GM19397 (cell line): ENCODE measurements around the gene SLC45A3.
"Not testable (repeated sequence)": the region's sequence is repeated elsewhere in the genome, so short reads cannot be mapped to it uniquely, and the experiment has no call there.

Experiments used
- ATAC-seq: cut with Tn5 transposase; IDR thresholded peaks from one replicate; pipeline ENCODE4 v1.9.1; 2021; ENCODE audit warnings: mild to moderate bottlenecking, moderate library complexity; ENCODE audit not compliant: unreplicated experiment

The SLC45A3 gene

DNA sequence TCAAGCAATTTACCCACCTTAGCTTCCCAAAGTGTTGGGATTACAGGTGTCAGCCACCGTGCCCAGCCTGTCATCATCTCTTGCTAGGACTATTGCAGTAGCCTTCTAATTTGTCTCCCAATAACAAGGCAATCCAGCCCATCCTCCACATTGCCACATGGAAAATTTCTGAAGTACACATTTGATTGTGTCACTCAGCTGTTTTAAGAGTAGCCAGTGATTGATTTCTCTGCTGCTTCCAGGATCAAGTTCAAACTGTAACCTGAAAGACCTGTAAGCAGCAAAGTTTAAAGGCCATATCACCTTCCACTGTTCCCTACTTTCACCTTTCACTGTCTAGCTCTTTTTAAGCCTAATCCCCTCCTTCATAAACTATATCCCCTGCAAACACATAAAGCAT, 40.7 kb downstream of the SLC45A3 start:
- no peak for ATAC-seq

DNA sequence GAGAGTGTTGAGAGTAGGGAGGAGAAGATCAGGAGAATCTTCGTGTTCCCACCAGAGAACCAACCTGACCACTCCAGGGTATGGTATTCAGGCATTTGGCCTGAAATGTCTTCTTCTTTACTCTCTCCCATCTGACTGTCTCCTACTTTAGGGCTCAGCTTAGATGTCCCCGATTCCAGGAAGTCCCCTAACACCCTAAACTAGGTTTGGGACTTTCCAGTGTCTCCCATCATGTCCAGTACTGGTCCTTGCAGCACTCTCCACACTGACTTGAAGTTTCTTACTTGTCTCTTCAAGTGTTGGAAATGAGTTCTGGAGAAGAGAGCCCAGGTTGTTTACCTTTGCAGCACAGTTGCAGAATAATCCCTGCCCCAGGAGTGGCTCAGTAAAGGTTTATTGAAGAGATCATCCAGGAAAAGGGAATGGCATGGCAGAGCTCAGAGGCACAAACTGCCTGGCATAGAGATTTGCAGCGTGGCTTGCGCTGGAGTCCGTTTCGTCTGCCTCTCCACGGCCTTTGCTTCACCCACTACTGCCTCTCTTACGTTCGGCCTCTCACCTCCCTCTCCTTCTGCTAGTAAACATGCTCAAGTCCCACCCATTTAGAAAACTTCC, 42.3 kb downstream of the SLC45A3 start:
- no peak for ATAC-seq

DNA sequence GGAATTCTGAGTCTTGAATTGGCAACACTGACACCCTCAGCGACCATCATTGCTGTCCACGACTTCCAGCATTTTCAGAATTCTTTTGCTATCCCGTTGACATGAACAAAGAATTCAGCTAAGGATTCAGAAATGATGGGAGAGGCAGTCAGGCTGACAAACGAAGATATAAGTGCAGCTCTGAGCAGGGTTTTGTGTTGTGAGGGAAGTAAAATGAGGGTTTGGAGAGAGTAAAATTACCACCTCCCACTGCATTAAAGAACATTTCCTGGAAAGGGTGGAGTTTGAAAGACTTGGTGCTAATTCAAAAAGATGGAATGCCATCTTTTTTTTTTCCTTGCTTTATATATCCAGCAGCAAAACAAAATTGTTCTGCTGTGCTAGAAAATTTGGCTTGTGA, 43.6 kb downstream of the SLC45A3 start:
- no peak for ATAC-seq

DNA sequence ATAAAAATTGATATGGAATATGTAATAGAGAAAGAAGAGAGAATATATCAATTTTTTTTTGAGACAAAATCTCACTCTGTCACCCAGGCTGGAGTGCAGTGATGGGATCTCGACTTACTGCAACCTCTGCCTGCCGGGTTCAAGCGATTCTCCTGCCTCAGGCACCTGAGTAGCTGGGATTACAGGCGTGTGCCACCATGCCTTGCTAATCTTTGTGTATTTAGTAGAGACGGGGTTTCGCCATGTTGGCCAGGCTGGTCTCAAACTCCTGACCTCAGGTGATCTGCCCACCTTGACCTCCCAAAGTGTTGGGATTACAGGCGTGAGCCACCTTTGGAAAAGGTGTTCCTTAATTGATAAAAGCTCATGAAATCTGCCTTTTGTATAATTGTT, 44.2 kb downstream of the SLC45A3 start:
- ATAC-seq = not testable (repeated sequence)

DNA sequence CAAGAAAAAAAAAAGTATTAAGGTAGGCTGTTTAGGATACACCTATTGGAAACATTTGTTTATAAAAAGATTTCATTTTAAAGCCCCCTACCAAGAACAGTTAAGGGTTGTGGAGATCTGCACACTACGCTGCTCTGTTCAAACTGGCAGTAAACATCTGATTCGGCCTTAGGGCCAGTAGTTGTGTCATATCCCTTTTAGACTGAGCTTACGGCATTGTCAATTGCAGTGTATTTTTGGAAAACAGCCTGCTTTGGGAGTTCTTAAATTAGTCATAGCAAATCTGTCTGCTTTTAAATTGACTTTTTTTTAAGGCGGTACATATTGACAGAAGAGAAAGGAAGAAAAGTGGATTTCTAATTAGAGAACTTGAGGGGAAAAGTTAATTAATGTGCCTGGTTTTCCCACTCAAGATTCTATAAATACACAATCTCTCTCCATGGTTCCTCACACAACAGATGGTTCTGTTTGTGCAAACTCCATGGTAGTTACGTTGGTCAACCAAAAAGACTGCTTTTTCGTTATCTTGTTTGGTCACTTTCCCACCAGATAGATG, 46.8 kb downstream of the SLC45A3 start:
- no peak for ATAC-seq

DNA sequence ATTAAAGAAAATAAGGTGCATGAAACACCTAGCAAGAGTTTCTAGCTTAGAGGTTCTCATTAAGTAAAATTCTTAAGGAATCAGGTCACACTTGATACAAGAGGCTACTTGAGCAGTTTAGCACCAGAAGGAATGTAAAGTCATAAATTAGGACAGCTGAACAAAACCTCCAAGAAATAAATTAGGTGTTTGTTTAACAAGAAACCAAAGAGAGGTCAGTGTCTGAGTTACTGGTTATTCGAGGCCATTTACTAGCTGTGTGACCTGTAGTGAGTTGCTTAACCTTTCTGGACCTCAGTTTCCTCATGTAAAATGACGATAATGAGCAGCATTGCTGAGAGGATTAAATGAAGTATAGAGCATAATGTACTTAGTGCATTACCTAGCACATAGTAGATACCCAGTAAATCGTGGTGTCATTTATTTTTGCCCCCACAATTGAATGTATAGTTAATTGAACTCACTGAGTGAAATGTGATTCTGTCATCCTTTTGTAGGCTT, 47.6 kb downstream of the SLC45A3 start:
- ATAC-seq = no peak

DNA sequence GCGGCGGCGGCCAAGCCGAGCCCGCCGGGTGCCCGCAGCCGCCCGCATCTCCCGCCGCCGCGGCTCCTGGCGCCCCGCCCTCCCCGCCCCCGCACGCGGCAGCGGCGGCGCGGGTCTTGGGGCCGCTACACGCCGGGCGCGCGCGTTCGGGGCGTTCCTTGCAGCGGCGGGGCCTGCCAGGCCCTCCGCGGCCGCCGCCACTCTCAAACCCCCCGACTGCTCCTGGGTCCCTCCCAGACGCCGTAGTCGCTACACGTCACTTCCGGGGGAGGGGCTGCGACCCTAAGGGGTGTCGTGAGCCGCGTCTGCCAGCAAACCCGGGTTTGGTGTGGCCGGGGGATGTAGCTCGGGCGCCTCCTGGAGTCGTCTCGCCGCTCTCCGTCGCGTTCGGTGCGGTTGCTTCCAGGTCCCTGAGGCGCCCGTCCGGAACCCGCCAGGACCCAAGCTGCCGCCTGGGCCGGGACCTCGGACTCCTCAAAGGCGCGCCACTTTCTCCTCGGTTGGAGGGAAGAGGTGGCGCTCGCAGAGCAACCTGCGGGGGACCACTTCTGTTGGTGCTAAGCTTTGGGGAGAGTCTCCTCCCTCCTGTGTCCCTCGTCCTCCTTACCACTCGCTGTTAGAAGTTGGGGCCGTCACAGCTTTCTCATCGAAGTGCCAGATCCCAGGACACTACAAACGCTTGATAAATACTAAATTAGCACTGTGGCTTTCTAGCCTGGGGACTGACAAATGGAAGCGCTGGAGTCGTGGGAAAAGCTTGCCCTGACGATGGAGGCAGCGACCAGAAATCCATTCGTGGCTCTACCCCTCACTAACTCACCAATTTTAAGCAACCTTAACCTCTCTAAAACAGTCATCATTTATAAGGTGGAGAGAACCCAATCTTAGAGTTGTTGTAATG, 48.3 kb downstream of the SLC45A3 start, which contains the start of gene ELK4:
Gene ELK4, minus strand, starts transcription at position 244 of the 901 bp plus-strand sequence. CDS start 8,129 bp downstream, outside the sequence.
- ATAC-seq = peak; percentile 85

DNA sequence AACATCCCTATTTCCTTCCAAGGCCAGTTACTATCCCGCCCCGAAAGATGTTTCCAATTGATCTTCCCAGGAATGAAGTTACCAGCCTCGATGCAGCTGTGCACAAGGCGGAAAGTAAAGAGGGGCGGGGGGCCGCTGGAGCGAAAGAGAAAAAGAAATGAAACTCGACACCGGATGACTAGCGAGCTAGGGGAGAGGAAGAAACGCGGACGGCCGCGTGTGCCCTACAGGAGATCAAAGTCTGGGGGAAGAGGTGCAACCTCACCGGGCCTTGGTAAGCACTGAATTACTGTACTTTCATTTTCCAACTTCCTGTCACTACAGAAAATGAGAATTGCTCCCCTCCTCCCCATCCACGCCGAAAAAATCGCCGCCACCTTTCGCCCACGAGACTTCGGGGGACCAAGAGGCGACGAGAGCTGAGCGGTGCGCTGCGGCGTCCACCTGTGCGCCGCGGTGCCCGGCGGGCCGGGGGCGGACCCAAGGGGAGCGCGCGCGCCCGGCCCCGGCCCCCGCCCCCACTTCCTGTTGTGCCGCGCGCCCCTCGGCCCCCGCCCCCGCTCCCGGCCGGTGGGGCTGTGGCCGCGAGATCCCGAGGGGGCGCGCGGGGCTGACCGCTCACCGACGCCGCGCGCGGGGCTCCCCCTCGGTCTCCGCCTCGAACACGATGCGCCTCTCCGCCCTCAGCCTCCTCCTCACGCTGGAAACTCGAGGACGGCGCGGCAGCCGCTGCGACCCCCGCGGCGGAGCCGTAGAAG, 49.1 kb downstream of the SLC45A3 start:
- ATAC-seq = peak; percentile 62

DNA sequence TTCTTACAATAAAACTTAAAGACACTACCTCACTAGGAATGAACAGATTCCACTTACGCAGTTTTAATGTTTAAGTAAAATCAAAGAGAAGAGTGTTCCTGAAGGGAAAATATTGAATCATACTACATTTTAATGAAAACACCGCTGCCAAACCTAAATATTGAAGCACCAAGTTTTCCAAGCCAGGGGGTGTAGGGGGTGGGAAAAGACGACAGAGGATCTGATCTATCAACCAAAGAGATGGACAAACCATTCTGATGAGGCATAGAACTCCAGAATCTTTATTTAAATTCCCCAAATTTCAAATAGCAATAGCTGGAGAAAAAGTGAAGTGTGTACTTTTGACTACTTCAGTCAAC, 49.7 kb downstream of the SLC45A3 start:
- no peak for ATAC-seq

DNA sequence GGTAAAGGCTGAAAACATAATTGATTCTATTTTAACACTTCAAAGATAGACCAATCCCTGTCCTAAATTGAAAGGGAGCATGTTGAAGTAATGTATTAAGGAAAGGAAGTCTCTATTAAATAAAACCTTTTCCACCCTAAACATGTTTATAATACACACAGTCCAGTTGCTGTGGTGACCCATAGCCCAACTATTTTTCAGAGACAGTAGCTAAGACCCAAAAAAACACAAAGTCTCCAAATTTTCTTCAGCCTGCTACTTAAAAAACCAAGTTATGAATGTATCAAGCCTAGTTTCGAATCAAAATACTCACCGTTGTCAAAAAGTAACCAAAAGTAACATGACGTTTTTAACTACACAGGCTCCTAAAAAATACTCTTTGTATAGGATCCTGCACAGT, 50.1 kb downstream of the SLC45A3 start:
- no peak for ATAC-seq

DNA sequence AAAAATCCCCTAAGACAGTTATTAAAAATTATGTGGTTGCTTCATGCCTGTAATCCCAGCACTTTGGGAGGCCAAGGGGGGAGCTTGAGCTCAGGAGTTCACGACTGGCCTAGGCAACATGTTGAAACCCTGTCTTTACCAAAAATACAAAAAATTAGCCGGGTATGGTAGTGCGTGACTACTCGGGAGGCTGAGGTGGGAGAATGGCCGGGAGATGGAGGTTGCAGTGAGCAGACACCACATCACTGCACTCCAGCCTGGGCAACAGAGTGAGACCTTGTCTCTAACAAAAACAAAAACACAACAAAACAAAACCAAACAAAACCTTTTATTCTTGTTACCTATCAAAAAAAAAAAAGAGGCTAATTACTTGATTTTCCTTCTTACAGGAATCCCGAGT, 50.6 kb downstream of the SLC45A3 start:
- no peak for ATAC-seq

DNA sequence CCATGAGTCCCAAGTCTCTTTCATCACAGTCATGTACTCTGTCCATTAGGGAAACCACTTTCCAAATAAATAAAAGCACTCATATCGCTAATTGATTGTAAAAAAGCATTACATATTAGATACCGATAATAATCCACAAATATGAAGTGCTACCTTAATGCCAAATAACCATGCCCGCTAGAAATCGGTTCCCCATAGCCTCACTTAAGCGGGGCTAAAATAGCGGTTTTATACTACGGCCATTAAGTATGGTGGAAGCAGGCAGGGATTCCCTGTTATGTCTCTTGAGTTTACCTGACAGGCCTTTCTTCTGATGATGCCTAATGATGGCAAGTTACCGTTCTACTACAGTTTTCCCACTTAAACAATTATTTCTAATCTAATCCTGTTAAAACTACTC, 52.4 kb downstream of the SLC45A3 start:
- no peak for ATAC-seq

DNA sequence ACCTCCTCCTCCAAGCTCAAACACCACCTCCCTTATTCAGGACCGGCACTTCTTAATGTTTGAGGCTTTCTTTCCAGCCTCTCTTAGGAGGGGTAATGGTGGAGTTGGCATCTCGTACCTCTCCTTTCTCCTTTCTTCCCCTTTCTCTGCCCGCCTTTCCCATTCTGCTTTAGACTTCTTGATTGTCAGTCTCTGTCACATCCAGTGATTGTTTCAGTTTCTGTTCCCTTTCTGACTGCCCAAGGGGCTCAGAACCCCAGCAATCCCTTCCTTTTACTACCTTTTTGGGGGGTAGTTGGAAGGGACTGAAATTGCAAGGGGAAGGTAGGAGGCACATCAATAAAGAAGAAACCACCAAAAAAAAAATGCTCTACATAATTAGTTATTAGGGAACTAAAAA, 54.1 kb downstream of the SLC45A3 start:
- no peak for ATAC-seq

DNA sequence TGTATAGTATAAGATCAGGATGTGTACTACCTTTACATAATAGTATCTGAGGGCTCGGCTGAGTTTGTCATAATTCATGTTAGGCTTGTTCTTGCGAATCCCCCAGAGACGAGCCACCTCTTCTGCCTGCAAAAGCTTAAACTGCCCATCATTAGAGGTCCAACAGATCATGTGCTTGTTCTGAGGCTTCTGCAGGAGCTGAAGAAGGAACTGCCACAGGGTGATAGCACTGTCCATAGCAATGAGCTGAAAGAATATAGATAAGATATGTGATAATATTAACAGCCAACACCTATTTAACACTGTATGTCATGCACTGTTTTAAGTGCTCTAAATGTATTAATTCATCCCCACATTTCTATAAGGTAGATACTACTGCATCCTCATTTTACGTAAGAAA, 56.7 kb downstream of the SLC45A3 start:
- no peak for ATAC-seq

DNA sequence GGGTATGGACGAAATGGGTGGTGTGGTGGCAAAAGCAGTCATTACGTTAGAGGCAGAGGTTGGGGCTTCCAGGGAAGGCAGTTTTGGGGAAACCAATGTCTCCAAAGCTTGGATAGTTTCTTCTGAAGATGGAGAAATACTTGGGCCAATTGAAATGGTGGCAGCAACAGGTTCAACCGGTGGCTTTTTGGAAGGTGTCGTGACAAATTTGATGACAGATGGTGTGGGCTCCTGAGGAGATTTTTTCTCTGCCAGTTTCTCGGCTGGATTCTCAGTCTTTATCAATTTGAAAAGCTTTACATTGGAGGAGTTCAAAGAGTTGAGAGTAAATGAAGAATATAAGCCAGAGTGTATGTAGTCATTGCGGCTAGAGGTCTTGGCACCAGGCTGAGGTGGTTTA, 60.0 kb downstream of the SLC45A3 start:
- no peak for ATAC-seq

DNA sequence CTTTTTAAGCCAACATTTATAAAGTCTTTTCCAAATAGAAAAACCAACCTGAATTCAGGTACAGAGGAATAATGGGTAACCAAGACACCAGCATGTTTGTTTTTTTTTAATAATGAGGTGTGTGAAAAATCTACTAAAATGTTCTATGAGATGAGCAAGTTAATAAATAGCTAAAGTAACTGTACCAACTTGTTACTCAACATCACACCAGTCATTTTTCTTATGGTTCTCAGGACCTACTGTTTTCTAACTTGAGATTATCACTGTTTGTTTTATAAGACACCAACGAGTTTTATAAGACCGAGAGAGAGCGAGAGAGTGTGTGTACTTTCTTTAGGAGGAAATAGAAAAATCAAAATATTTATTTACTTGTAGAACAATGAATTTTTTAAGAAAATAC, 60.9 kb downstream of the SLC45A3 start:
- ATAC-seq = no peak

DNA sequence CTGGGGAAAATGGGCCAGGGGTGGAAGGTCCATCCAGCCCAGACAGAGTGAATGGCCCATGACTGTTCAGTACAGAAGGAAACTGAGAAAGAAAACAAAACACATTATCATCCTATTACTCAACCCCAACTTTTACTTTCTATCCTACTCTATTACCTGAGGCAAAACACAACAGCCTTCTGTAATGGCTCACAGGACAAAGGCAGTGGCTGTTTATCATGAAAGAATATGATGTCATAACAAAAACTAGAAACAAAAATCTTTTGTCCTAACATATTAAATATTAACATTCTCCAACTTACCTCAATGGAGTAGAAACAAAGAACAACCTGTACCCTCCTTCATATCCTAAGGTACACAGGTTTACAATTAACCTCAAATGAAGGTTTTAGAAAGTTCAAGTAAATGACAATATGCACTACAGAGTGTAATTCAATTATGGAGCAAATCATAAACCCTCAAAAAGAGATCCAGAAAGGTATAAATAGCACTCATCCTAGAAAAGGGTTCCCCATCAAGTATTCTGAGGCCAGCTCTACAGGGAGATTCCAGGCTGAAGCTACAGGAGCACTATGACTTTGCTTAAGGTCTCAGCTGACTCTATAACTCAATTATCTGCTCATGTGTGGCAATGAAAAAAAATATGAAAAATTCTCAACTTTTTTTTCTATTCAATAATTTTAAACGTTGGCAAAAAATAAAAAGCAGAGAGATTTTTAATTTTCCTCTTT, 63.6 kb downstream of the SLC45A3 start:
- no peak for ATAC-seq

DNA sequence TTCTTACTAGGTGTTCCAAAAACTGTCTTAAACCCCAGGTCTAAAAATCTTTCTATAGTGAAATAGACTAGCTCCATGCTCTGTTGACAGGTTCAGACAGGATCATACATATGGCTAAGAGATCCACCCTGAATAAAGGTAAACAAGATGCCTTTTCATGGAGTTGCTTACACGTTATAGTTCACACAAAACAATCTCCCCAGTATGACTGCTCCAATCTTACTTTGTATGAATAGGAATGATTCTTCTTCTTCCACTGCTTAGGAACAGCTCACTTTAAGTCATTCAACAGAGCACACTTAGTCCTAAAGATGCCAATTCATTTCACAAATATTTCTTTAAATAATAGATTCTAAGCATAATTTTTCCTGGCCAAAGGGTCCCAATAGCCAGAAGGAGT, 64.5 kb downstream of the SLC45A3 start:
- ATAC-seq = no peak

DNA sequence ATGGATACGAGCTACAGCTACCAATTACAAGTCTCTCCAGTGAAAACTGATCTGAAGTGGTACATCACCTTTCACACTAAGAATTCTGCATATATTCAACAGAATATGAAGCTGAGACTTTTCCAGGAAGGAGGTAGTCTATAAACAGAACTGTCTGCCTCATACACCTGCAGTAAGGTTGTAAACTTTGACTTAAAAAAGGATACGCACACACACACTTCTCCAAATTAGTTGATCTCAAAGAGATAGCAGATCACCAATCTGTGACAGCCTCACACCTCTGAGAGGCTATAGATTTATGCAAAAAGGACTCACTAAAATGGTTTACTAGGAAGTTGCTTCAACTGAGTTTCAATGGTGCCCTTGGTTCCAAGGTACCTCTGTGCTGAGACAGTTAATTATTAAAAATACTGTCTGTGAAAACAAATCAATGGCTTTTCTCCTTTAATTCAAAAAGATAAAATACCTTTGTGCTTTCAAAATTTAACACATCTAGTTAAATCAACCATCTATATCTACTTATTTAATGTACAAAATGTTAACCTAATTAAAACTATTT, 66.4 kb downstream of the SLC45A3 start:
- ATAC-seq = no peak

DNA sequence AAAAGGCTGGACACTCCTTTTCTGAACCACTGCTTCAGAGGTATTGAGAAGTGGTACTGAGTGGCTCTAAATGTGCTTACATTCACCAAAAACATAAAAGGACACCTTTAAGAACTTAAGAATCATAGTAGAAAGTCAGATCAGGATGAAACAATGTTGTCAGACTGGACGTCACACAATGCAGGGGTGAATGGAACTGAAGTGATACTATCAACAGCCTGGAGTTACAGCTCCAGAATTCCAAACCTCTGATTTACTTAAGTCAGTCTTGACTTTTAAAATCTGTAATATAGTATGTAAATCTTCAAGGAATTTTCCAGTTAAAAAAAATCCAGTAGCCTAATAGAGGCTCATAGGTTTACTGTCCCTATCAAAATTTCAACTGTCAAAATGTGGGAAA, 67.8 kb downstream of the SLC45A3 start:
- no peak for ATAC-seq
